HG02884 (cell line): ENCODE measurements around the gene STRADA.

Source experiments
- ATAC-seq: cut with Tn5 transposase; IDR thresholded peaks from one replicate; pipeline ENCODE4 v1.9.1; 2021; ENCODE audit warnings: mild to moderate bottlenecking, moderate library complexity; ENCODE audit not compliant: unreplicated experiment

The STRADA gene

DNA sequence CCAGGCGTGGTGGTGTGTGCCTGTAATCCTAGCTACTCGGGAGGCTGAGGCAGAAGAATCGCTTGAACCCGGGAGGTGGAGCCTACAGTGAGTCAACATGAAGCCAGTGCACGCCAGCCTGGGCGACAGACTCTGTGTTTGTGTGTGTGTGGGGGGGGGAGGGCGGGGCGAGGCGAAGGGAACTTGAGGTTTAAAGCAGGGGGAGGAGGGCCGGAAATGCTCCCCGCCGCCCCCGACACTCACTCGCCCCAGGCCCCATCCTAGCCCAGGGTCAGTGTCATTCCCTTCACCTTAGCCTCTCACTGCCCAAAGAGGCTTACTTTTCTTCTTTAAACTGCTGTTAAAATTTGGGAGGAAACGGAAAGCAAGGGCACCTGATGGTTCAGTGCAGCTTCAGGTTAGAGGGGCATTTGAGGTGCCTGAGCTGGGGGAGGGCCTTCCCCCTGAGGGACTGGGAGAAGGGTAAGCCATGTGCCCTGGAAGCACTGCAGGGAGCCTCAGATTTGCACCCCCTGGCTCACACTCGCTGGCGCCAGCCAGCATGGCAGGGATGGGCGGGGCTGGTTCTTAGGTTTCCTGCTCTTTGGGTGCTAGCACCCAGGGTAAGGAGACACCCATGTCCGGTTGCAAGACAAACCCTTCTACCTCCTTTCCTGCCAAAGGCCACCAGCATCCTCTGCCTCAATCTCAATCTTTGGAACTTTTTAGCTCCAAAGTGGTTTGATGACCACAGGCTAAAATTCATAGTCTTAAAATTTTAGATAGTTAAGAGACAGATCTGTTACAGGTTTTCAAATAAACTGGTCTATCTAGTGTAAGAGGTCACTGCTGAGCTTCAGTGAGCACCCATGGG is 39.5 kb downstream of the STRADA start:
- no peak for ATAC-seq

DNA sequence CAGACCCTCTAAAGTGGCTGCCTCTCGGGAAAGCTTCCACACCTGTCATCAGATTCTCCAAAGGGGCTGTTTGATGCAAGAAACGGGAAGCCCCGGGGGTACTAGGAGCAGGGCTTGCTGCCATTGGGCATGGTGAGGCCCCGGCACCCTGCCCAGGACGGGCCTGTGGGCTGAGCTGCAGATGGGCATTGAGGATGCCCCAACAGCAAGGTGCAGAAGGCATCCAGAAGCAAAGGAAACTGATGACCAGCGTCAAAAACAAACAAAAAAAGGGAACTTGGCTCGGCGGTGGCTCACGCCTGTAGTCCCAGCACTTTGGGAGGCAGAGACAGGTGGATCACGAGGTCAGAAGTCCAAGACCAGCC is 40.2 kb downstream of the STRADA start:
- ATAC-seq: no peak

DNA sequence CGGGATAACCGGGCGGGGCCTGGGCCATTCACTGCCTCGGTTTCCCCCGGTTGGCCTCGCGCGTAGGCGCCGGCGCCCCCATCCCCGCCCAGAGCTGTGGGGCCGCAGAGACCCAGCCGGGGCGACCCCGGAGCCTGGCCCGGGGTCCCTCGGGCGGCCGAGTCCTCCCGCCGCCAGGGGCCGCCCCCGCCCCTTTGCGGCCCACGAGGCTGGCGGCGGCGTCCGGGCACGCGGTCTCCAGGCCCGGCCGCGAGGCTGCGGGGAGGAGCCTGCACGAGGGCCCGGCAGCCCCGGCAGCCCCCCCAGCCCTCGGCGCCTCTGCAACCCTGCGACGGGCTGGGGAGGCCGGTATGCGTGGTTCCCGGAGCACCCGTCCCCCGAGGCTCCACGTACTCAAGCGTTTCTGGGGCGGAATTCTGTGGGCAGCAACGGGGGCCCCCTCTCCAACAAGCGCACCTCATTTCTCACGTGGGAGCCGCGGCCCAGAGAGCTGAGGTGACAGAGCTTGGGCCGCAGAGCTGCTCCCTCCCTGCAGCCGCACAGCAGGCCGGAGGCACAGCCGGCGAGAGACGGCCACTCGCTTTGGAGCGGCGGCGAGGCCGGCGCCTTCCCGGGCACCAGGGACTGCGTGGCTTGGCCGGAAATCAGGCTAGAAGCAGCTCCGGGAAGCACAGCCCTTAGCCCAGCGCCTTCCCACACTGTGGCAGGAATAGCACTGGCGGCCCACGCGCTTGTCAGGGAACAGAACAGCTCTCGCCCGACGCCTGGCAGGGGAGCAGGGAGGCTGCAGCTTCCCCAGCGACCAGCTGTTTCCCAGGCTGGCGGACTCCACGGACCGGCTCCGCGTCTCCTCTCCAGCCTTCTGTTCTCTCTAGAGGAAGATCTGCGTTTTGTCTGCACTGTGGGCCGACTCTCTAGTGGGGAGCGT is 40.8 kb downstream of the STRADA start:
- no peak for ATAC-seq

DNA sequence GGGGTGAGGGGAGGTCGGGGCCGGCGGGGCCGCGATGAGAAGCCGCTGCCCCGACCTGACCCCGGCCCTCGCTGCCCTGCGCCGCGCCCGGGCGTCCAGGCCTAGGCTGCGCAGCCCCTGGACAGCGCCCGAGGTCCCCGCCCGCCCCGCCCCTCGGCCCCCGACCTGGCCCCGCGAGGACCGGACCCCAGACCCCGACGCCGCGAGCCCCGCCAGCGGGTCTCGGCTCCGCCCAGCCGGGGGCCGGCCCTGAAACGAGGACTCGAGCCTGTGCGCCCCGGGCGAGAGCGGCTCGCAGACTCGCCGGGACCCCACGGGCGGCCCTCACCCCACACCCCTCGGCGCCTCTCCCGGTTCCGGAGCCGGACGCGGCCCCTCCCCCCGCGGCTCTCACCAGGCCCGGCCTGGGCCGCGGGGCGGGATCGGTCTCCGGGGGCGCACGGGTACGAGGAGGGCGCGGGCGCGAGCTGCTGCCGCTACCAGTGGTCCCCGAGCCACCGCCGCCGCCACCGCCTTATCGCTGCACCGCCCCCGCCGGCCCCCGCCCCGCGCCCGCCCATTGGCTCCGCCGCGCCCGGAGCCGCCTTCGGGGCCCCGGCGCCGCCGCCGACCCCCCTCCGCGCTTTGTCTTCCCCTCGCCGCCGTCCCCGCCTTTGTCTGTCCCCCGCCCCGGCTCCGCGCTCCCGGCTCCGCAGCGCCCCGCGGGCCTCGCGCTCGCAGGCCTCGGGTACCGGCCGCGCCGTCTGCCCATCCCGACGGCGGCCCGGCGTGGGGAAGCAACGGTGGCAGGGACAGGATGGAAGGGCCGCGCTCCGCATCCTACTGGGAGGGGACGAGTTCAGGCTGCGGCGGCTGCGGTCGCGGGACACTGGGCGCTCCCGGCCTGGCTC is 41.7 kb downstream of the STRADA start, which contains the start of gene LIMD2:
Gene LIMD2 (minus strand): TSS at position 488 of the 890 bp plus-strand sequence. CDS start 827 bp downstream, outside the sequence.
- peak; percentile 6 for ATAC-seq

DNA sequence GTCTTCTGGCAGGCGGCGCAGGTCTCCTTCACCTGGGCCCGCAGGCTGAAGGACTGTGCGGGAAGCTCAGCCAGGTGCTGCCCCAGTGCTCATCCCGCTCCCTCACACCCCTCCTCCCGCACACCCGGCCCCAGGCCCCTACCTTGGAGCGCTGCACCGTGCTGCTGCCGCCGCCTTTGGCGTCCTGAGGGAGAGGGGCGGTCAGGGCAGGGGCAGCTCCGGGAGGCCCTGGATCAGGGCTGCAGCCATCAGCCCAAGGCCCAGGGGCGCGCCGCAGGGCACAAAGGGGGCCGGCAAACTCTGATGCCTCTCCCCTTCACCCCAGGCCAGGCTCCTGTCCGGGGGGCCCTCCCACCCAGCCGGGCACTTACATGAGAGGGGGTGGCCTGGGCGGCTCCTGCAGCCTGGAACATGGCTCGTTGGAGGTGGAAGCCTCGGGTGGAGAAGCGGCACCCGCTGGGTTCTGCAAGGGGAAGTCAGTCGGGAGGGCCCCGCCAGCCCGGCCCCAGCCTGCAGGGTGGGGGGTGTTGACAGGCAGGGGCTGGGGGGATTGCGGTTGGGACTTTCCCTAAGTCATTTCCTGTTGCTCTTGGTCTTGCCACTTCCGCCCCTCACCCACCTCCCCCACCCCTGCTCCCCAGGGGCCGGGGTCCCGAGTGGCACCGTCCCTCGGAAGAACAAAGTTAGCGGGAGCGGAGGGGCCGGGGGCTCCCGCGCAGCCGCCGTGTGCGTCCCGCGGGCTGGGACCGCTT is 42.5 kb downstream of the STRADA start:
- peak; percentile 33 for ATAC-seq

DNA sequence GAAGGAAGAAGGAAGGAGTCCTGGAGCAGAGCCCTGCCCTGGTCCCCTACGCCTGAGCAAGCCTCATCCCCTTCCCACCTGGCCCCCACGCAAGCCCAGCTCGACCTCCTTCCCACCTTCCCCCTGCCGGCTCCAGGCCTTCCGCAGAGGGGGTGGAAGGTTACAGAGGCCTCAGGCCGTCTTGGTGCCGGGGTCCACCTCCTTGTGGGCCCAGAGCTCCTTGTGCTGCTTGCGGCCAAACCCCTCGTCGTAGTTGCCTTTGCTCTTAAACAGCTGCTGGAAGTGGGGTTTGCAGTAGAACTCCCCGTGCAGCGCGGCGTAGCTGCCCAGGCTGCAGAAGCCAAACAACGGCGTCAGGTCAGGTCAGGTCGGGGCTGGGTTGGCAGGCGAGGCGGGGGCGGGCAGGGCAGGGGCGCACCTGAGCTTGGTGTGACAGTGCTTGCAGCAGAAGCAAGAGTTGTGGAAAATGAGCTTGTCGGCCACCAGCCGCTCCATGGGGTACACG is 43.2 kb downstream of the STRADA start:
- ATAC-seq: no peak

DNA sequence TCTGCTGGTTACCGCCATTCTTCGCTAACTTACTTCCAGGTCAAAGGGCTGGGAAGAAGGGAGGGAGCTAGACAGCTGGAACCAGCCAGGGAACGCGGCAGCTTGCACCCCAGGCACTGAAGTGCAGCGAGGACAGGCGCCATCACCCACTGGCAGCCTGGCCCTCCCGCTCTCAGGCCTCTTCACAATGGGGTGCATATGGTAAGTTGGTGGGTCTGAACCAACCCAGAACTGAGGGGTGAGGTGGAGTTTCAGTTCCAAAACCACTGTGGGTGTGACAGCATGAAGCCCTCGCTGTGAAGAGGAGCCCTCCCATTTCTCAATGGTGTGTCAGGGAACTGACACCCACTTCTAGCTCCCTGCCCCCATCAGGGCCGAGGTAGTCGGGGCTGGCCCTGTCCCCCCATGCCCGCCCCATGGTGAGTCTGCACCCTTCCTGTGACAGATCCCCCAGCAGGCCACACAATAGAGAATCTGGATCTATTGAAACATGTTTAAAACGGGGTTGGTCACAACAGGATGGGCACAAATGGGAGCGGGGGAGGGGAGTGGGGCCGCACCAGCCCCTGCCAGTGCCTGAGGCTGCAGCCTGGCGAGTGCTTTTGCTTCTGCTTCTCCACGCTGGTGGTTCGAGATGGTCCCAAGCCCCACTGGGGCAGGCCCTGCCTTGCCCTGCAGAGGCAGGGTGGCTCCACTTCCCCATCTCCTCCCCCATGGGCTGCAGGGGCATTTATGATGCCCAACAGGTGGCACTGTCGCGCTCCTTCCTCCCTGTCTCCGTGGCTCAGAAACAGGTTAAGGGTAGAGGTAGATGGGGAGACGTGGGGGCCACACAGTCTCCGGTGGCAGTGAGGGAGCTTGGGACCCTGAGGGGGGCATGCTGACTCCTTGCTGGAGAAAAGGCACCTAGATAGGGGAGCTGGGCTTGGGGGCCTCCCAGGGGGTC is 44.0 kb downstream of the STRADA start:
- ATAC-seq: no peak

DNA sequence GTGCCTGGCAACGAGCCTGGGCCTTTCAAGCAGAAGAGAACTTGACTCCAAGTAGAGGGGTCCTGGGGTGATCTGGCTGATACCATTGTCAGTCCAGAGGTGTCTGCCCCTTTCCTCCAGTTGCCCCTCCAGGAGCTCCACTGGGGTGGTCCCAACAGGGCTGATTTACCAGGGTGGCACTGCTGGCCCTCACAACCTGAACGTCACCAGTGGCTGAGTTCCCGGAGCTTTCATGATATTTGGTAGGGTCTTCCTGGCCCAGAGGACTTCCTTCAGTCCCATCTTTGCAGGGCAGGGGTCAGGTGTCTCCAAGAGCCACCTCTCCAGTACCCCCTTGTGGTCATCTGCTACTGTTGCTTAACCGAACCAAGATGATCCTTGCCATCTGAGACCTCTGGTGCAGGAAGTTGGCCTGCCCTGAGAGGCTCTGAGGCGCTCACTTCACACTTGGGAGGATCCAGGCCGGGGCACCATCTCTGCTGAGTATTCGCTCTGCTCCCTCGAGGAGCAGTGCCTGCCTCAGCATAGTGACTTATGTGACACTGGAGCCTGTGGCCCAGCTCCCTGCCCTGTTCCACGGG is 45.1 kb downstream of the STRADA start:
- ATAC-seq: no peak

DNA sequence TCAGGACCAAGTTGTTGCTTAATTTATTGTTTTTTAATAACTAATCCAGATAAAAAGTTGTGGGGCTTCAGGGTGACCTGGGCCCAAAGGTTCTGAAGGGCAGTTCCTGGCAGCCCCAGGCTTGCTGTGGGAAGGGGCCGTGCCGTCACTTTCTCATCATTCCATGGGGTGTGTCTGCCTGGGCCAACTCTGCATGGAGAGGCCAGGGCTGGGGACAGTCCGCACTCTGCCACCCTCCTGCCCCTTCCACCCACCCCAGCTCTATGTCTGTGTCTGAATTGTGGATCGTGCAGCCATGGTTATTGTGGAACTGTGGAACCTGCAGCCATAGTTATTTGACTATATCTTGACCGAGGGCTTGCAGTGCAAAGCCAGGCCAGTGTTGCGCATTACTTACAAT is 45.7 kb downstream of the STRADA start:
- no peak for ATAC-seq

DNA sequence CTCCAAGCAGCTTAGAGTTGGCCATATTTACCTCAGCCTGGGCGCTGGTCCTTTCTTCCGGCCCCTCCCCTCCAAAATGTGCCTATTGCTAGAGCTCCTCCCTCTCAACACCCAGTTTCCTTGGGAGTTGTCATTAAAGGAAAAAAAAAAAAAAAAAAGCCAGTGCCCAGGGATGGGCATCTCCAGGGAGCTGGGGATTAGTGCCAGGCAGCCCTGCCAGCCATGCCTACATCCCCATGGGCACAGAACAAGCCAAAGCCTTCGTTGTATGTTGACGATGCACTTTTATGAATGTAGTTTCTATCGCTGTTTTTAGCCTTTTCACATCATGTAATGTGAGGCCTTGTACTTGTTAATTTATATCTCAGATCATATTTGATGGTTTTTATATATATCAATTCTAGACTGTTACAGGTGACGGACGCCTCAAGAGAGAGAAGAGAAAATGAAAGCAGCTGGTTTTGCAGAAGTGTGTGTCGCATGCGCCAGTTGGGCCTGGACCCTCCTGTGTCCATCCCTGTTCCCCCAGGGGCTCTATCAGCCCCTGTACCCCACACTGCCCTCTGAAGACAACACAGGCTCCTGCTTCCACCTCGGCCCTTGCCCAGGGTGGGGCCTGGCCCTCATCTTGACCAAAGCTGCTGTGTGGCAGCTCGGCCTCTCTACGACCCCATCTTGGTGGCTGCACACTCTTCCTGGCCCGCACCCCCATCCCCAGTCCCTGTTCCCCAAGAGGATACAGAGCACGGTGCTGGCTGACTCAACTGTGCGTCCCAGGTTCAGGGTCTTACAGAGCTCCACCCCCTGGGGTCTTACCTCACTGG is 46.4 kb downstream of the STRADA start:
- no peak for ATAC-seq

DNA sequence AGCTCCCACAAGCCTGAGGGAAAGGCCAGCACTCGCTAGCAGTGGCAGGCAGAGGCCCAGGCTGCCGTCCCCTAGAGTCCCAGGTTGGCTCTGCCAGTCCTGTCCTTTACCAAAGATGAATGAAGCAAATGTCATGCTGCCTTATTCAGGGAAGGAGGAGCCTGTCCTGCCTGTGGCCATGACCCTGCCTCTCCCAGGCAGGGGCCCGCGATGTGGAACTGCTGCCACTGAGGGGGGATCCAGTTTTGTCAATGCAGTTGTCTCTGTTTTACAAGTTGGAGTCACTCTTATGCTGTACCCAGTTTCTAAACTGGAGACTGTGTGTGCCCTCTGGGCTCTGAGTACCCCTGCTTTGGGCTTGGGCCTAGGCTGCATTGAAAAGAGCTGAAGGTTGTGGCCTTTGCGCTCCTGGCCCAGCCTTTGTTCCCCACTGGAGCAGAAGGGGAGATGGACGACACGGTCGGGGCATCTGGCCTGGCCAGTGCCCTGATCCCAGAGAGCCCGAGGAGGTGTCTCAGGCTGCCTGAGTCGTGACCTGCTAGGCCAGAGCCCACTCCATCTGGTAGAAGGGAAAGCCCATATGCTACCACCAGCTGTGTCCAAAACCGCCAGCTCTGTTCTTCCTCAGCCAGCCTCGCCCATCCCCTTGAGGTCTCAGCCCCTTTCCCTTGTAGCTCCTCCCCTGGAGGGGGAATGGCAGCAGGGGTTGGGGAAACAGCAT is 47.2 kb downstream of the STRADA start:
- ATAC-seq: no peak

DNA sequence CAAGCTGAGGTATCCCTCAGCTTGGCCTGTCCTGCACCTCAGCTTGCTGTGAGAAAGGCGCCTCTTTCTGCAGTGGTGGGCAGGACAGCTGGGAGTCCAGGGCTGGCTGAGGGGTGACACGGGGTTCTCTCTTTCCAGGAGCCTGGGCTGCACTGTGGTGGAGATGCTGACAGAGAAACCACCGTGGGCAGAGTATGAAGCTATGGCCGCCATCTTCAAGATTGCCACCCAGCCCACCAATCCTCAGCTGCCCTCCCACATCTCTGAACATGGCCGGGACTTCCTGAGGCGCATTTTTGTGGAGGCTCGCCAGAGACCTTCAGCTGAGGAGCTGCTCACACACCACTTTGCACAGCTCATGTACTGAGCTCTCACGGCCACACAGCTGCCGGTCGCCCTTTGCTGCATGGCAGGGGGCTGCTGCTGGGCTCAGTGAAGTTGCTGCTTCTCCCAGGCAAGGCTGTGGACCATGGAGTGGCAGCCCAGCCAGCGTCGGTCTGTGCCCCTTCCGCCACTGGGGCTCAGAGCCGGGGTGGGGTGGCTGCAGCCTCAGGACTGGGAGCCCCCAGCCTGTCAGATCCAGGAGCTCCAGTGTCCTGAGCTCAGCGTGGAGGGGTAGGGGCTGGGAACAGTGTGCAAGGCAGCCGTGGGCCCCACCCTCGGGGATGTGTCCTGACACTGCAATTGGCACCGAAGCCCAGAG is 48.0 kb downstream of the STRADA start:
- ATAC-seq: no peak

DNA sequence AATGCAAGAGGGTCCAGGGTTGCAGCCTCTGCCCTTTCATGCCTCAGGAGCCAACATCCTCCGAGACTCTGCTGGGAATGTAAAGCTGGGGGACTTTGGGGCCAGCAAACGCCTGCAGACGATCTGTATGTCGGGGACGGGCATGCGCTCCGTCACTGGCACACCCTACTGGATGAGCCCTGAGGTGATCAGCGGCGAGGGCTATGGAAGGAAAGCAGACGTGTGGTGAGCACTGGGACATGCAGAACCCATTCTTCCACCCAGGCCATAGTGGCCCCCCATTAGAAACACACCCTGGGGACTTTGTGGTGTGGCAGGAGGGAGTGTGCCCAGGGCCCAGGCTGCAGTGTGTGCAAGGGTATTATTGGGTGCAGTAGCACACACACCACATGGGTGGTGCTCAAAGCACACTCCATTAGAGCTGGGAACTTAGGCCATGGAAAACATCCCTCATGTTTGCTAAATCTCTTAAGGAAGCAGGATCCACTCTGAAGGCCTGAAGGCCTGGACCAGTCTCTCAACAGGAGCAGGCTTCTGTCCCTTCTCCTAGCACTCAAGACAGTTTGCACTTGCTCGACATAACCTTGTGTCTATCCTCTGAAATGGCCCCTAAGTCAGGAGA is 49.3 kb downstream of the STRADA start:
- no peak for ATAC-seq

DNA sequence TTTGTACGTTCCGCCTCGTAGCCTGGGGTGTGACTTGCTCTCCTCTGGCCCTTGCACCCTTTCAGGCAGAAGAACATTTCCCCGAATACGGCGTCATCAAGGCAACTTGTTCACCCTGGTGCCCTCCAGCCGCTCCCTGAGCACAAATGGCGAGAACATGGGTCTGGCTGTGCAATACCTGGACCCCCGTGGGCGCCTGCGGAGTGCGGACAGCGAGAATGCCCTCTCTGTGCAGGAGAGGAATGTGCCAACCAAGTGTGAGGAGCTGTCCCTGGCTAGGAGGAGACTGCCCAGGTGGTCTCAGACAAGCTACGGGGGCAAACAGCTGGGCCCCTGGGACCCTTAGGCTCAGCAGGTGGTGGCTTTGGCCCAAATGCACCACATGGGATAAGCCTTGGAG is 52.1 kb downstream of the STRADA start:
- ATAC-seq: no peak

DNA sequence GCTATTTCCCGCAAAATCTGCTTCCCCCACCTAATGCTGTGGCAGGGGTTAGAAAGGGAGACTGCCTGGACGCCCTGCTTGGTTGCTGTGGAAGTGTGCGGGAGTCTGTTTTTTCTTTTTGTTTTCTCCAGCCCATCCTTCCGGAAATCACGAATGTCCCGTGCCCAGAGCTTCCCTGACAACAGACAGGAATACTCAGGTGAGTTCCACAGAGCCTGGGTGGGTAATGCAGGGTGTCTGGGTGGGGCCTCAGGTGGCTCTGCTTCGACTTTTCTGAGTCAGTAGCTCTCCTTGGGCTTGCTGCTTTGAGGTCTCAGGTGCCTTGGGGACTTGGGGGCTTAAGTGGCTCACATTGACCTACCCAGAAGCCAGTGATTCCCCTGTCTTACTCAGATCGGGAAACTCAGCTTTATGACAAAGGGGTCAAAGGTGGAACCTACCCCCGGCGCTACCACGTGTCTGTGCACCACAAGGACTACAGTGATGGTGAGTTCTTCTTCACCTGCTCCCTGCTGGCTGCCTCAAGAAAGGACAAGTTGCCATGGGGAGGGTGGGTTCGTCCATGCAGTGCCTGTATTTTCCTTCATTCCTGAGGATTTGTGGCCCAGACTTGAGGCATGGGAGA is 53.1 kb downstream of the STRADA start:
- no peak for ATAC-seq
